ENCODE measurements around the gene TNS3.

Gene TNS3

DNA sequence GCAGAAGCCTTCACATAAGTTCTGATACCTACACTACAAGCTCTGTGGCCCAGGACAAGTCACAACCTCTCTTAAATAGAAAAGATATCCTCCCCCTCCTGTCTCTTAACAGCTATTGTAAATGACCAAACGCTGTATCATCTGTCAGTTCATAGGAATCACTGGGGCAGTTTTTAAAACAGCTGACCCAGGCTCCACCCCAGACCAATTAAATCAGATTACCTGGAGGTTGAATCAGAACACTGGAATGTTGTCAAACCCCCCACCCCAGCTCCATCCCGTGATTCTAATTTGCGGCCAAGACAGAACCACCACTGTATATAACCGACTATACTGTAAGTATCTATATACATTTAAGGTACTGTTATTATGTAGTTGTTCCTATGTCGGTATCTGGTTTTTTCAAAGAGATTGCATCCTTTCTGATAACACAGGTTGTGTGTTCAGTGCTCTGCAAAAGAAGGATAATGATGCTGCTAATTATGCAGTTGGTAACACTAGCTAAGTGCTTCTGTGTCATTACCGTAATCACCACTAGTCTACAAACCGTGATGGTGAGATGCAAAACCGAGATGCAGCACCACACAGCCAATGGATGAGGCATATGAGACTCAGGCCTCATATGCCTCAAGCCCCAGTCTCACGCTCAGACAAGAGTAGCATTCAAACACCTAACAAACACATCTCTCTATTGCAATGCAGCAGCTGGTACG, 47.4 kb downstream of the TNS3 start:
- no peak for DNase-seq (ENCODE audit: low read depth, low spot score)
- no peak overlapping the region for H3K4me3 ChIP-seq (ENCODE audit: low read length)

GRCh38 chr7:47531584-47532492, 50.1 kb downstream of the TNS3 start:
- H3K4me3 ChIP-seq (ENCODE audit: low read length), result no peak overlapping the region
- no peak for DNase-seq (ENCODE audit: low read depth, low spot score)

DNA sequence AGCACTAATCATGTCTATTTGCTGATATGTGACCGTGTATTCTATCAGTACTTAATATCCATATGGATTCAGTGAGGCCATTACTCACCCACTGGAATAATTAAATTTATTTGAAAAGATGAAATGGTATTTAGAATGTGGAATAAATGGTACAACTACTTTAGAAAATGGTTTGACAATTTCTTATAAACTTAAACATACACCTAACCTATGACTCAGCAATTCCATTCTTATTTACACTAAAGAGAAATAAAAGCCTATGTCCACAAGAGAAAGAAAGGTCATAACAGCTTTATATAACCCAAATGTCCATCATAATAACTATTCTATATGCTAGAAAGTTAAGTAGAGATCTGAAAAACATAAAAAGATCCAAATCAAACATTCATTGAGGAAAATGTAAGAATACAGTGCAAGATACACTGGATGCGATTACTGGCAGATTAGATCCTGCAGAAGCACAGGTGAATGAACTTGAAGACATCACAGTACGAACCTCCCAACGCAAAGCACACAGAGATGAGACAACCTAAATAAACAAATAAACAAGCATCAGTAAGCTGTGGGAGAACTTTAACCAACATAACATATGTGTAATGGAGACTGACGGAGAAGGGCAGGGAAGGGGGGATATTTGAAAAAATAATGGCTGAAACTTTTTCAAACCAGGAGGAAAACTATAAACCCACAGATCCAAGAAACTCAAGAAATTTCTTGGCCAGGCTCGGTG, 51.9 kb downstream of the TNS3 start:
- no peak overlapping the region for H3K4me3 ChIP-seq (ENCODE audit: low read length)
- DNase-seq (ENCODE audit: low read depth, low spot score), result no peak

GRCh38 chr7:47529405-47529804, 52.5 kb downstream of the TNS3 start:
- H3K4me3 ChIP-seq (ENCODE audit: low read length), result no peak overlapping the region
- DNase-seq (ENCODE audit: low read depth, low spot score), result no peak

DNA sequence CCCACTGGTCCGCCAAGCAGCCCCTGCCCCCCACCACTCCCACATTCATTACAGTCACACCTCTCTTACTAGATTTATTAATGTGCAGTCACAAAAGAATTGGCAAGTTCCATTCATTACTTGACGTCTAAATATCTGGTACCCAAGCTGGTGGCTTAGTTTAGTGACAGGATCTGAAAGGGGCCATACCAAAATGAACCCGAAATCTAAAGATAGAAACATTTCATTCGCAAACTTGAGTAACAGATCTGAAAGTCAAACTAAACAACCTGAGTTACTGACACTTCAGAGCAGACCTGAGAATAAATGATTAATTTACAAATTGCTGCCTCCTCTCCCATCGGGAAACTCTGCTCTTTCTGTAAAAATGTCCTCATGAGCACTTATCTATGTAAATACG, 53.4 kb downstream of the TNS3 start:
- no peak overlapping the region for H3K4me3 ChIP-seq (ENCODE audit: low read length)
- no peak for DNase-seq (ENCODE audit: low read depth, low spot score)

- H3K4me3 ChIP-seq (ENCODE audit: low read length), result no peak overlapping the region
- DNase-seq (ENCODE audit: low read depth, low spot score), result no peak
Measured at GRCh38 chr7:47526466-47526865, 55.4 kb downstream of the TNS3 start.

DNA sequence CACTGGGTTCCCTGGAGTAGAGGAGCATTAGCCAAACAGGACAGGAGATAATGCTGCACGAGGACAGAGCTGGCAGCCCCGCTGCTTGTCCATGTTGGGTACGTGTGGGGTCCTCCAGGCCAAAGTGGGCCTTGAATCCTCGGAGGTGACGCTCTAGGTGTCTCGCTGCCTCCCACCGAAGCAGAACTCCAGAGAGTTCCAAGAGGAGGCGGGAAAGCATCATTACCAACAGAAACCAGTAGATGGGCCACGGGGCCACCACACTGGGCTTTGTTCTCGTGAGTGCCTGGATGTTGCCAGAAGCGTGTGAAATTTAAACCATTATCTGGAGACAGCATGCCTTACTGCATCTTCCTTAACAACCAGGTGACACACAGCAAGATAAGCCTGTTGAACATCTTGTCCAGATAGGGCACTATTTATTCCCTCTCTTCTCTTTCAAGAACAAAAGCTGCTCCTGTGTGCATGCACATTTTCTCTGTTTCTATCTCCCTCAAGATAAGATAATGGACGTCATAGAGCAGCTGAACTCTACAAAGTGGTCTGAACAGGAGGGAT, 56.8 kb downstream of the TNS3 start:
- no peak for DNase-seq (ENCODE audit: low read depth, low spot score)
- no peak overlapping the region for H3K4me3 ChIP-seq (ENCODE audit: low read length)

- no peak for DNase-seq (ENCODE audit: low read depth, low spot score)
- no peak overlapping the region for H3K4me3 ChIP-seq (ENCODE audit: low read length)
Measured at GRCh38 chr7:47523401-47523800, 58.5 kb downstream of the TNS3 start.

DNA sequence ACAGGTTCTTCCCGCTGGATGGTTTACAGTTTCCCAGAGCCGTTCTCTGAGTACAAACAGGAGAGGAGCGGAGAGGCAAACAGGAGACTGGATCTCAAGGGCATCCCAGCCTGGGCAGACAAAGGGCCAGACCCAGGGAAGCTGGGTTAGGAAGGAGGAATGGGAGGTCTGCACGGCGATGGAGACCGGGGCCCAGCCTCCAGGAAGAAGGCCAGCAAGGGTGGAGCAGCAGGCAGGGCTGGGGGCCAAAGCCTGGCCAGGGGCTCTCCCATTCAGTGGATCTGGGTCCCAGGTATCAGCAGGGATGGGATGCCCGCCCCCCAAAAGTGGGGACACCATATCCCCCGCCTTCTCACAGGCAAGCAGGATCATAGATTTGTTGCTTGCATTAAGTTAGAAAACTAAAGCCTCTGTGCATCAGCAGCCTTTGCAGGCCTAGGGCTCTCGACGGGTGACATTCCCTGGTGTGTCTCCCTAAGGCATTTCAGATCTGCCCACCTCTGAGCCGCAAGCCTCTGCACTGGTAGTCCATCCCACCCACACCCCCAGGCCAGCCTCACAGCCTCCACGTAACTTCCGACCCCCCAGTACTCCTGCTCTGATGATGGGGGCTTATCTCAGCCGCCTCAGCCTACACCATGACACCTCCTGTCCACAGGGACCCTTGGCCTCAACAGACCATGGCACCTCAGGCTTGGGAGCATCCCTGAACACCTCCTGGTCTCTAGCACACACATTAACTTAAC, 59.9 kb downstream of the TNS3 start:
- no peak for DNase-seq (ENCODE audit: low read depth, low spot score)
- H3K4me3 ChIP-seq (ENCODE audit: low read length), result no peak overlapping the region

GRCh38 chr7:47521011-47521795, 60.7 kb downstream of the TNS3 start:
- DNase-seq (ENCODE audit: low read depth, low spot score), result no peak
- H3K4me3 ChIP-seq (ENCODE audit: low read length), result no peak overlapping the region

- no peak for DNase-seq (ENCODE audit: low read depth, low spot score)
- no peak overlapping the region for H3K4me3 ChIP-seq (ENCODE audit: low read length)
Measured at GRCh38 chr7:47520406-47520805, 61.5 kb downstream of the TNS3 start.

DNA sequence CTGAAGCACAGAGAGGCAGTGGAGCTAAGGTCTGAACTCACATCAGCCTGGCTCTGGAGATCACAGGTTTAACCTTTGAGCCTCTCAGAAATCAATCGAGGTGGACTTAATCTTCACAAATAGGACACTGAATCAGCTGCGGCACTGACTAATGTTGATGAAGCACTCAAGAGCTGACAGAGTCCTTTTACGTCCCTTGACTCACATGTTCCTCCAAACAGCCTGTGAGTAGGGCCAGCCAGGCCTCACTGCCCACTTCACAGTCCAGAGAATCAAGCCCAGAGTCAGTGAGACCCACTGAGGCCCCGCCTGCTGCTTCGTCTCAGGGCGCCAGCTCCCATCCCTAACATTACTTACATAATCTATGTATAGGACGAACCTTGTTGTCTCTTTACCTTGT, 63.1 kb downstream of the TNS3 start:
- DNase-seq (ENCODE audit: low read depth, low spot score), result no peak
- H3K4me3 ChIP-seq (ENCODE audit: low read length), result no peak overlapping the region

DNA sequence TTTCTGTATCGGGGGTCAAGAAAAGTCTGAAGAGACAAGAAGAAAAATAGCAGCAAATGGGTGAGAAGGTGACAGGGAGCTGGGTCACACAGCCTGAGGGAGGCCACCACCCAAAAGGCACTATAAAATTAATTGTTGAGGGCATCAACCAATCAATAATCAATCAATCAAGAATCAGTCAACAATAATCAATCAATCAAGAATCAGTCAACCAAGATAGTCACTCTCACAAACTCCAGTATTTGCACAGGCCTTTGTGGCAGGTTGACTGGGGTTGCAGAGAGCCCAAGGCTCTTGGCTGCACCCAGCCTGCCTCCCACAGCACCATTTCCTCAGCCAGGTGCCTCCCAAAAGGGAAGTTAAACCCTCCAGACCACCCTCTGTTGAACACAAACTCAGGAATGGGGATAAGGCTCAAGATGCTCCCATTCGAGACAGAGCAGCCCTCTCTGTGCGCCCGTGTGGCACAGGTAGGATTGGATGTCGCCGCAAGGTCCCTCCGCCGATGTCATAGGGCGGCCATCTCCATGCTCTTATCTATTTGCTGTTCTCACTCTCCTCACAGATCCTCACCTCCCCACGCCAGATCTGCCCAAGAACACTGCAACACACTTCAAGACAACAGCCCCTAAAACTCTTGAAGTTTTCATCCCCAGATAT, 64.0 kb downstream of the TNS3 start:
- H3K4me3 ChIP-seq (ENCODE audit: low read length), result no peak overlapping the region
- DNase-seq (ENCODE audit: low read depth, low spot score), result no peak

DNA sequence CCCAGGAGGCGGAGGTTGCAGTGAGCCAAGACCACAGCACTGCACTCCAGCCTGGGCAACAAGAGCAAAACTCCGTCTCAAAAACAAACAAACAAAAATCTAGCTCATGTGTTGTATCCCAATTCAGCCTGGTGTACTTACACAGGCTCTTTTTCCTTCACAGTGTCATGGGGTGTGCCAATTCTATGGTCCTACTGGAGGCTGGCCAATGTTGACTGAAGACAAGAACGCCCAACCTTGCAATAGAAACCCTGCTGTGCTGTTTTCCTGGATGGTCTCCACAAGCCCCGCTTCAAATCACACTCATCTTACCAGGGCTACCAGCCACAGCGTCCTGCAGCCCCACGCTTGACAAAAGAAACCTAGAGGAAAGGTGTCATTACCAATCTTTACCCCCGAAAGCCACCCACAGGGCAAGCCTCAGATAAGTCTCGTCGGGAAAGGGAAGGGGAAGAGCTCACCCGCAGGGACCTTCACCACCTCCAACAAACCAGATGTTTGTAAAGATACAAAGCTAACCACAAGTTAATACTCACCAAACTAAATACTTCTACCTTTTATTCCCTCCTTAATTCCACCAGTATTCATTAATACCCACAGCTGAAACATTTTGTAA, 64.8 kb downstream of the TNS3 start:
- no peak overlapping the region for H3K4me3 ChIP-seq (ENCODE audit: low read length)
- no peak for DNase-seq (ENCODE audit: low read depth, low spot score)

- DNase-seq (ENCODE audit: low read depth, low spot score), result no peak
Measured at GRCh38 chr7:47516386-47516785, 65.5 kb downstream of the TNS3 start.

GRCh38 chr7:47515305-47515834, 66.5 kb downstream of the TNS3 start:
- H3K4me3 ChIP-seq (ENCODE audit: low read length), result no peak overlapping the region
- DNase-seq (ENCODE audit: low read depth, low spot score), result no peak

More at GRCh38 chr7:47516386-47516785, 65.5 kb downstream of the TNS3 start:
- H3K4me3 ChIP-seq (ENCODE audit: low read length), result no peak overlapping the region

DNA sequence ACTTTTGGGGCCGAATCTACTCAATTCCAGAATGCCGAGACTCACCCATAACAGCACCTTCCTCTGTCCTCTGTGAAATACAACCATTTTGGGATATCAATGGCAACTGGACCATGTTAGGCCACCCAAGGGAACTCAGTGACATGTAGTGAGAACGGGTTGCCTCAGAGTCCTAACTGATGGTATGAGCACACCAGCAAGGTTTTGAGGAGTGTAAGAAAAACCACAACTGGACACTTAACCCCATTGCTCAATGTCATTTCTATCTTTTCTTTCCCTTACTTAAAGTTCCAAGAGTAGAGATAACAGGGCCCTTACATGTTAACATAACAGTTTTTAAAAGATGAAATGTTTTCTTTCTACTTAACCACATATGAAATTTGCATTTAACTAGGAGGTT, 67.1 kb downstream of the TNS3 start:
- no peak for DNase-seq (ENCODE audit: low read depth, low spot score)
- no peak overlapping the region for H3K4me3 ChIP-seq (ENCODE audit: low read length)
